Measurements from ENCODE around the gene ABCD4.

The ABCD4 gene

DNA sequence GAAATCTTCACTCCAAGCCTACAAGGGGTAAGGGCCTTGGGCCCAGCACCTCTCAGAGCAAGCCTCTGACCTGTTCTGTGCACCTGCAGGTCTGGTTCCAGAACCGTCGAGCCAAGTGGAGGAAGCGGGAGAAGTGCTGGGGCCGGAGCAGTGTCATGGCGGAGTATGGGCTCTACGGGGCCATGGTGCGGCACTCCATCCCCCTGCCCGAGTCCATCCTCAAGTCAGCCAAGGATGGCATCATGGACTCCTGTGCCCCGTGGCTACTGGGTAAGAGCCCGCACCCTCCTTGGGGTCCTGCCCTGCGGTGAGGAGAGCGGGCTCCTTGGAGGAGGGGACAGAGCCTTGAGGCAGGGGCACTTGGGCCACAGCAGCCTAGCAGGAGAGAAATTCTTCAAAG is 43.2 kb downstream of the ABCD4 start:
- no peak for DNase-seq (ENCODE audit: low spot score)

DNA sequence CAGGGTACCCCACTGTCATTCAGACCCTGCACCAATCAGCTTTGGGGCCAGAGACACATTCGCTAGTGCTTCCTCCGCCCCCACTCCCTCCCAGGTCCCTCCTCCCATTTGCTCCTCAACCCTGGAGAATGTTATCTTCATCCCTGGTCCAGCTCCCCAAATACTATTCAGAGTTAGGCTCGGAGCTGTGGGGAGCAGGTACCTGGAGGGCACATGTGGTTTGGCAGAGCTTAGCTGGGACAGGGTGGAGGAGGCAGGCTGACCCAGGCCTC is 44.0 kb downstream of the ABCD4 start:
- no peak for DNase-seq (ENCODE audit: low spot score)

DNA sequence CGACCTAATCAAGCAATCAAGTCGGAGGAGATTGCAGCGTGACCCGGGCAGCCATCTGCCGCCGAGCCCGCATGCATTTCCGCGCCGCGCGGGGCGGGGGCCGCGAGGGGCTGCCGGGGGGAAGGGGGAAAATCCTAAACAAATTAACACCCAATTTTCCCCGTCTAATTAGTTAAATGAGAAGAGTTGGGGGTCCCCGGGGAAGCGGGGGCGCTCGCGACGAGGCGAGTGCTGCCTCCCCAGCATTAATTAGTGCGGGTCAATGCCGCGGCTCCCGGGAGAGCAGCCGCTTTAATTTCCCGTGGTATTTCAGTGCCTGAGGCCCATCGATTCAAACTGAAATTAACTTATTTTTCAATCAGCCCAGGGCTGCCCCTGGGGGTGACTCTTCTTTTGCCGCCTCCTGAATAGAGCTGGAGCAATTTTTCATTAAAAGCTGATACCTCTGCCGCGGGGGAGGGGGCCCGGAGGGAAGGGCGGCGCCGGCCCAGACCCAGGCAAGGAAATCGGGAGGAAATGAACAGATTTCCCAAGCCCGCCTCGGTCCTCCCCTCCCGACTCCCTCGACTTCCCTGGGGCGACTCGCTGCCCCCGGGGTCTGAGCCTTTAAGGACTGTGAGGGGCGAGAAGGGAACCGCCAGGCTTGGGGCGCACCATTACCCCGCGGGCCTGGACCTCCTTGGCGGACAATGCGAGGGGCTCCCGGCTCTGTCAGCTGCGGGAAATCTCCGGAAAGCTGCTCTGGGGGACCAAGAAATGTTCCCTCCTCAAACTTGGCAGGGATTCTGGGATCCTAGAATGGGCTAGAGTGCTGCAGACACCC is 44.6 kb downstream of the ABCD4 start:
- DNase-seq (ENCODE audit: low spot score) = no peak

DNA sequence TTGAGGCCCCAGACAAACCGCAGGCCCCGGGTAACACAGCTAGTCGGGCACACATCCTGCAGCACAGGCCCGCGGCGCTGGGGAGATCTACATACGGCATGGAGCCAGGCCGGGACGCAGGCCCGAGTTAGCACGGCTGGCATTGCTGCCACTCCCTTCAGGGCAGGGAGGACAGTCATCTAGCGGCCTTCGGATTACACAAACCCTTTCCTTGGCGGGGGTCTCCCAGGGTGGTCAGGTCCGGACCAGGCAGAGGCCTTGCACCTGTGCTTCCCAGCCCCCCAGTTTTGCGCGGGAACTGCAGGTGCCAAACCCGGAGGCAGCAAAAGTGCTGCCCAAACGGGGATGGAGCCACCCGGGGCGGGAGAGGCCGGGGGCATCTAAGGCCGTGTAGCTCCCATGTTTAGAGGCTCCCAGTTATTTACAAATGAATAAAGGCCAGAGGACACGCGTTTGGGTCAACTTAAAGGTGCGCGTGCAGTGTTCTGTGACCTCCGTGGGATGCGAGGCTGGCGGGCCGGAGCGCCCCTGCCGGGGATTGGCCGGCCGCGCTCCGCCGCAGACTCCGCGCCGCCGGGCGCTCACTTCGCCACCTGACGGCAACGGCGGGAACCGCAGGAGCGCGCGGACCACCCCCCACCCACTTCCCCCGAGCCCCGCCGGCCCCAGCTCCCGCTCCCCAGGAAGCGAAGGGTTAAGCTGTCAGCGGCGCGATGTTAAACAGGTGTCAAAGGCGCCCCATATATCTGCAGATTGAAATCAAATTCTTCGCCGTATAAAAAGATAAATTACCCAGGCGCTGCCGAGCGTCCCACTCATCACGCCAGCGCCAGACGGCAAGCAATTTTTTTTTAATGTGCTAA is 45.4 kb downstream of the ABCD4 start:
- DNase-seq (ENCODE audit: low spot score) = peak; percentile 77

DNA sequence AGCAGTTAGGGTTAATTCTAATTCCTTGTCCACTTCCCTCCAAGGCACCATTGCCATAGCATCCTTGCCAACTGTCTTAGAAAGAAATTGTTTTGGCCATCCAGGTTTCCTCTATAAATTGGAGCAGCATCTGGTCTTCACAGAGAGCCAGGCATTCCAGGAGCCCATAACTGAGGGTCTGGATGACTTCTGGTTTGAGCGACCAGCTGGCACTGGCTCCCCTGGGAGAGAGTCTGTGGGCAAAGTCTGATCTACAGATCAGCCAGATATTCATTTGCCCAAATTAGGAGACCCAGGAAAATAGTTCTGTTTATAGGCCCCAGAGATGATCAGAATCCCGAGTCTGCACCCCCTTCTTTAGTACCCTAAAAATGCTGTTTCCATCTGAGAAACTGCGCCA is 47.5 kb downstream of the ABCD4 start:
- no peak for DNase-seq (ENCODE audit: low spot score)

DNA sequence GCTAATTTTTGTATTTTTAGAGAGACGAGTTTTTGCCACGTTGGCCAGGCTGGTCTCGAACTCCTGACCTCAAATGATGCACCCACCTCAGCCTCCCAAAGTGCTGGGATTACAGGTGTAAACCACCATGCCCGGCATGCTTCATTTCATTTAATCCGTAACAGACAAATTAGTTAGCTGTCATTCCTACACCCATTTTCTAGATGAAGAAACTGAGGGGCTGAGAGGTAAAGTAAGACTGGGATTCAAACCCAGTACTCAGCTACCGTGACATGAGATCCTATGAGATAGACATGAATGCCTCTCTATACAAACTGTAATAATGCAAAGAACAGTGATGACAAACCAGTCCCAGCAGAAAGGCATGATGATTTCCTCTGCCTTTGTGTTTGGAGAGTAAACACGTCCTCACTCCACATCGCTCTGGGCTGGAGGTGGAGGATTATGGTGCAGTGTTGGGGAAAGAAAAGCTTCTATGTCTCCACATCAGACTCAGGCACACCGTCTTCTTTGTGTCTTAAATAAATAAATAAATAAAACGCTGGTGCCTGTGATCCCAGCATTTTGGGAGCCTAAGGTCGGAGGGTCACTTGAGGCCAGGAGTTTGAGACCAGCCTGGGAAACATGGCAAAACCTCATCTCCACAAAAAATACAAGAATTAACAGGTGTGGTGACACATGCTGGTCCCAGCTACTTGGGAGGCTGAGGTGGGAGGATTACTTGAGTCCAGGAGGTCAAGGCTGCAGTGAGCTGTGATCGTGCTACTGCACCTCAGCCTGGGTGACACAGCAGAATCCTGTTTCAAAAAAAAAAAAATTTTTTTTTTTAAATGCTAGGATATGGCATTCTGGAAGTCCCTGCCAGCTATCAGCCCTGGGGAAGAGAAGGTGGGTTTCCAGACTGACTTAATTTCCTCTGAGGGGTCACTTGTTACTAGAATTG is 53.0 kb downstream of the ABCD4 start:
- DNase-seq (ENCODE audit: low spot score) = no peak

DNA sequence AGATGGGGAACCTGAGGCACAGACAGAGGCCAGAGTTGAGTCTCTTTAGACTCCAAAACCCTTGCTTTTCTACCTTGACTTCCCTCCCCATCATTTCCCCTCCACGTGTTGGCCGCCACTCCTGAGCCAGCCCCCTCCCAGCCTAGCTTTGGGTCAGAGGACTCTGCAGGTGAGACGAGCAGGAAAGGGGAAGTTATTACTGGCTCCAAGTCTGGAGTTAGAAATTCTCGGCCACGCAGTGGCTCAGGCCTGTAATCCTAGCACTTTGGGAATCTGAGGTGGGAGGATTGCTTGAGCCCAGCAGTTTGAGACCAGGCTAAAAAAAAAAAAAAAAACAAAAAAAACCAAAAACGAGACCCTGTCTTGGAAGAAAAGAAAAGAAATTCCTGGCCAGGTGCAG is 54.7 kb downstream of the ABCD4 start:
- DNase-seq (ENCODE audit: low spot score) = no peak

DNA sequence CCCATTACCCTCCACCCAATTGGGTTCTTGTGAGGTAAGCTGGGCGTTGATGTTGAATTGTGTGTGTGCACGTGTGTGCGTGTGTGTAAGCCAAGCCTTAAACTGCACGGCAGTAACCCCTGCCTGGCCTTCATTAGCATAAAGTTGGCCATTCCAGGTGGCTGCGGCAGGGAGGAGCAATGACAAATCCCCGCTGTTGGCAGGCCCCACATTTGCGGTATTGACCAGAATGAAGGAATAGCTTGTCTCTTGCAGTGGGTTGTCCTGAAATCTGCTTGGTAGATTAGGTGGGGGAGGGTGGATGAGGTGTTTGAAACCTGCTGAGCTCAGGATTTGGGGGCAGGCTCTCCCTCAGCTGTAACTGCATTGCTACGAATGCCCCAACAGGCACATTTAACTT is 56.2 kb downstream of the ABCD4 start:
- no peak for DNase-seq (ENCODE audit: low spot score)

DNA sequence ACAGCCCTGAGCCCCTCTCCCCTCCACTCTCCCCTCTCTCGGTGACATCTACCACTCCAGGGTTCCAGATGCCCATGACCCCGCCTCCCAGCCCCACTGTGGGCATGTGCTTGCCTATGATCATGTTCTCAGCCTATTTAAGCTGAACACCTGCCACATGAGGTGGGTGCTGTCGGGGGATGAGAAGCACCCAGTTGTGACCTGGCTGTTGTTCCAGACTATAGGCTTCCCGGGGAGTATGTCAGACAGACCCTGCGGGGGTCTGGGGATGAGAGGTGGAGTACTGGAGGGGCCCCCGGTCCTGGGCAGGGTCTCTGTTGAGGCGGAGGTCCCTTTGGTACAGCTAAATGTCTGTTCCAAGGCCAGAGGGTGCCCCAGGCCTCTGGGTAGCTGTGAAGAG is 57.4 kb downstream of the ABCD4 start:
- DNase-seq (ENCODE audit: low spot score) = no peak

DNA sequence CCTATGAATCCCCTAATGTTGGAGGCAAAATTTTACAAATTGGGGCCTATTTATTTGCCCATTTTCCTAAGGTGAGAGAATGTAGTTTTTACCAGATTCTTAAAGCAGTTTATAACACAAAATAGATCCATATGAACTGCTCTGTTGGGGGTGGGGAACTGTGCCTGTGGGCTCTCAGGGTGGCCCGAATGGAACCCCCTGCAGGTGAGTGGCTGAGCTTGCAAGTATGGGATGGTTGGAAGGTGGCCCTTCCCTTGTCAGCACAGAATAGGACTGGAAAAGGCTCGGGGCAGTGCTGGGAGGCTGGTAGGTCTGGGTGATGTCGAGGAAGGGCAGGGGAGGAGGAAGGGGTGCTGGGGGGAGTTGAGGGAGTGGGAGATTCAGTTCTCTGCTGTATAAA is 58.6 kb downstream of the ABCD4 start:
- DNase-seq (ENCODE audit: low spot score) = no peak

DNA sequence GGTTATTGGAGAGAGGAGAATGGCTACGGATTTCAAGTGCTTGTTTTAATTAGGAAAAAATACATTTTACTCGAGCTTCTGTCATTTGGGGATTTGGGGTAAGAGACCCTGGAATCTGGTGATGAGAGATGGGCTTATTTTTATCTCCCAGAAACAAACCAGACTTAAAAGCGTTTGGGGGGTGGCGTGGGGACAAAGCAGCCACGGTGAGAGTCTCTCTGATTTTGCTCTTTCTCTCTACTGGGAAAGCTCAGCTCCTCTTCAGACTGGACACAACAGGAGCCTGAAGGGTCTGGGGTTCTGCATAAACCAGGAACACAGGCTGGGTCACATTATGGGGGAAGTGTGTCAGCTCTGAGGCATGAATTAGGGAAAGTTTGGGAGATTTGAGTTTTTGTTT is 59.7 kb downstream of the ABCD4 start:
- DNase-seq (ENCODE audit: low spot score) = no peak

DNA sequence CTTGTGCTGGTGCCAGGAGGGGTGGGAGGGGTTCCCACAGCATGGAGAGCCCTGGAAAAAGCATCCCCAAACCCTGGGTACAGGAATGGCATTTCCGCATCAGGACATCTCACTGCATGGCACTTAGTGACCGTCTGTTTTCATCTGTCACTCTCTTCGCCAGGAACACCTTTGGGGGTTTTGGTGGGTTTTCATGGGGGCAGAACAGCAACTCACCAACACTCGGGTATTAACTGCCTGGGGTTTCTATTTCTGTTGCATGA is 60.0 kb downstream of the ABCD4 start:
- DNase-seq (ENCODE audit: low spot score) = no peak

DNA sequence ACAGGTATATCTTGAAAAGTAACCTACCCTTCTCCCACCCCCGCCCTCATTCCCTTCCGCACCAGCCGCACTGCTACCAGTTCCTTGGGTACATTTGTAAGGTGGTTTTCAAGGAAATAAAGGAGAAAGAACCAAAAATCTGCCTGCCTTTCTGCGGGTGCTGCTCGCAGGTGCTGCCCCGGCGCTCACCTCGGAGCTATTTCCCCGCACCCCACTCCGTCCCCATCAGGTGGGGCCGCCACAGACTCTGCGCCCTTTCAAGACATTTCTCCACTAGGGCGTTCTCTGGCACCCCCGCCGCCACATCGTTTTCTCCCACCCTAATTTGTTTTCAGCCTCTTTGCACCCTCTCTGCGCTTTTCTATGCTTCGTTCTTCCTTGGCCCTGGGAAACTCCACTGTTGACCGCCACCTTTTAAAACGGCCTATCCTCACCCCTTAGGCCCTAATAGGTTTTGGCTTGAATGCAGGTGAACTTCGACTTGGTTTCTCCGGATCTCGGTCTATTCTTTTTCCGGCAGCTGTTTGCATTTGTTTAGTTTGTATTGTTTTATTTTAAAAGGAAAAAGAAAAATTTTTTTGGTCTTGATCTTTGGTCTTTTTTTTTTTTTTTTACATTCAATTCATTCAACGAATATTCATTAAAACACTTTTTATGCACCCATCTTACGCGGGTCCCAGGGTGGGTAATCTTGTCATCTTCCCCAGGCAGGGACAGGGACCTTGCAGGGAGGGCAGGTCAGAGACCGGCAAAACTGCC is 60.5 kb downstream of the ABCD4 start:
- no peak for DNase-seq (ENCODE audit: low spot score)

DNA sequence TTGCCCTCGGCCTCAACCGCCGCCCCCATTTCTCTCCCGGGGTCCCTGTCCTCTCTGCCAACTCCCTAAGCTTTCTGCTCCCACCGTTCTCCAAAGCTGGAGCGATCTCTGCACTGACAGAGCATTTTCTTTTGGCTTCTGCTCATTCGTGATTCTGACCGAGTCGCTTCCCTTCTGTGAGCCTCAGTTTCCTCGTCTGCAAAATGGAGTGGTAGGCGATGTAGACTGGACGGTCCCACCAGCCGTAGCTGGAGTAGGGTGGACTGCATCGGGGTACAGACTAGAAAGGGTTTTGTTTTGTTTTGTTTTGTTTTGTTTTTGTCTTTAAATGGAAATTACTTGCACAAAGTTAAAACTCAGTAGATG is 61.1 kb downstream of the ABCD4 start:
- DNase-seq (ENCODE audit: low spot score) = no peak

DNA sequence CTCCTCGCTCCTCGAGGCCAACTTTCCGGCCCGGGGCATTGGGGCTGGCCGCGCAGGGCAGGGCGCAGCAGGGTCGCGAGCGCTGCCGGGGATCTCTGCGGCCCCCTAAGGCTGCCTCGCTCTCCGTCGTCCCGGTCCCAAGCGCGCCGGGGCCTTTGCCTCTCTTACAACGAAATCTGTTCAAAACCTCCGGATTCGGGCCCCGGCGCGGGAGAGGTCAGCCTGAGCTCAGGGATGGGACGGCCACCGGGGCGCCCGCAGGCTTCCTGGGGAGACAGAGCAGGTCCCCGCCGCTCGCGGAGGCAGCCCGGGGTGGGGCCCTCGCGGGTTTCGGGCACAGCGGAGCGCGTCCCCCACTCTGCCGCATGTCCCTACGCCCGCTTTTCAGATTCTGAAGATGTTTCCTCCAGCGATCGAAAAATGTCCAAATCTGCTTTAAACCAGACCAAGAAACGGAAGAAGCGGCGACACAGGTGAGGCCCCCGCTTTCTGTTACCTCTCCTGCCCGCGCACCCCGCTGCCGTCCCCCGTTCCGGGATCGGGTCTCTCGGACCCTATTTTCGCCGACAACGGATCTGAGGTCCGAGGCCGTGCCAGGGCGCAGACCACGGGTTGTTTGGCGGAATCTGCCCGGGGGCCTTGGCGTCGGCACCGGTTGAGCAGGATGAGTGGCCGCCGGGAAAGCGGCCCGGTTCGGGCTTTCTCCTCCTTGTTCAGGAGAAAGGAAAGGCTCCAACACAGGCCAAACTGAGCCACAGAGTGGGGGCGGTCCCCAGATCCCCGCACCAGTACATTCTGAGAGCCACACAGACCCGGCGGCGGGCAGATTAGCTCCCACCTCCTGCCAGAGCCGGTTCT is 61.7 kb downstream of the ABCD4 start:
- no peak for DNase-seq (ENCODE audit: low spot score)

DNA sequence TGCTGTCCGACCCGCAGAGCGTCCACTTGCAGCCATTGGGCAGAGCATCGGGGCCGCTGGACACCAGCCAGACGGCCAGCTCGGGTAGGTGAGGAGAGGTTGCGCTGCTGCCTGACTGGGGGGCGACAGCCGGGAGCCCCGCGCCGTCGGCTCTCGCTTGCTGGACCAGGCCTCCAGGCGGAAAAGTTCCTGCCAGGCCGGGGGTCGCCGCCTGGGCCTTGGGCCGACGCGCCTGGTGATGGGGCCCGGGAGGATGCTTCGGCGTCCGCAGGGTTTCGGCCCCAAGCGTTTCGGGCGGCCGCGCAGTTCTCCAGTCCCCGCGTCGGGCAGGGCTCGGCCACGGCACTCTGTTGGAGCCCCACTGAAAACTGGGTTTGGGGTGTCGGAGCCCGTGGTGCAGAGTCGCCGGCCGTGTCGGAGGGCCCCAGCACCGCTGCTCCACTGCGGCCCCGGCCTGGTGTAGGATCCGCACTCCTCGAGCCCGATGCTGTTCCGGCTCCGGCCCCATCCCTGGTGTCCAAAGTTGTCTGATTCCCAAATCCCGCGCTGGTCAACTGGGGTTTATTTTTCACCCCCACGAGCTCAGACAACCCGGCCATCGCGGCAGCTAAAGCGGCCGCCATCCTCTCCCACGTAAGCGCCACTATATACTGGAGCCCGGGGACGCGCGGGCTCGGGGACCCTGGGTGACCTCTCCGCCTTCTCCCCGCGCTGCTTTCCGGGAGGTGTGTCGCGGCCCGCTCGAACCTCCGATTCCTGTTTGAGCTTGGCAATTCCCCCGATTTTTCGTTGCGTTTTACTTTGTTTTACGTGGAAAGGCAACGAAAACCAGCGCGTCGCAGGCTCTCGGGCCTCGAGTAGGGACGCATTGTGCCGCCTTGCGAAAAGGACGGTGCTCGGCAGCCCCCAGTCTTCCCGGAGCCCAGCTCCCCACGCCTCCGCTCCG is 62.6 kb downstream of the ABCD4 start:
- DNase-seq (ENCODE audit: low spot score) = no peak

DNA sequence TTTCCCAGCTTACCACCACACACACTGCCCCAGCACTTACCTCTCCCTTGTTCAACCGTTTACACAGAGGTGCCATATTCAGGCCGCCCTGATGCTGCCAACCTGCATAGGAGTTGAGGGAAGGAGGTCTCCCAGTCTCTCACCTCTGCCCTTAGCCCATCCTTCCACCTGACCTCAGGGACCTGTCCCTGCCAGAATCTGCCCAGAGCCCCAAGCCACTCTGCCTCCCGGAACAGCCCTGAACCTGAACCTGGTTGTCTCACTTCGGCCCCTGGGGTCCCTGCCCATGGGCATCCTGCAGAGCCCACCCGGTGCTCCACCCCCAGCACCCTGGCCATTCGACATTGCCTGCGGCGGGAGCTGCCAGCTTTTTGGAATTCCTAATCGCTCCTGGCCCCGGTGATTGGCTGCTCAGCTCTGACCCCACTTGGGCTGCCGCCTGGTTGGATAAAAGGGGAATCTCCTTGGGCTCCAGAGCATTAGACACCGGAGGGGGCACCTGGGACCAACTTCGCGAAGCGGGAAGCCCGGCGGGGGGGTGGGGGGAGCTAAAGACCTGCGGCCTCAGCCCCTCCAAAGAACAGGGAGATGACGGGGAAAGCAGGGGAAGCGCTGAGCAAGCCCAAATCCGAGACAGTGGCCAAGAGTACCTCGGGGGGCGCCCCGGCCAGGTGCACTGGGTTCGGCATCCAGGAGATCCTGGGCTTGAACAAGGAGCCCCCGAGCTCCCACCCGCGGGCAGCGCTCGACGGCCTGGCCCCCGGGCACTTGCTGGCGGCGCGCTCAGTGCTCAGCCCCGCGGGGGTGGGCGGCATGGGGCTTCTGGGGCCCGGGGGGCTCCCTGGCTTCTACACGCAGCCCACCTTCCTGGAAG is 63.5 kb downstream of the ABCD4 start, which contains the start of gene VSX2:
Gene VSX2 (plus strand): TSS at position 476 of the 874 bp plus-strand sequence. CDS start 113 bp downstream, at position 589.
- no peak for DNase-seq (ENCODE audit: low spot score)

DNA sequence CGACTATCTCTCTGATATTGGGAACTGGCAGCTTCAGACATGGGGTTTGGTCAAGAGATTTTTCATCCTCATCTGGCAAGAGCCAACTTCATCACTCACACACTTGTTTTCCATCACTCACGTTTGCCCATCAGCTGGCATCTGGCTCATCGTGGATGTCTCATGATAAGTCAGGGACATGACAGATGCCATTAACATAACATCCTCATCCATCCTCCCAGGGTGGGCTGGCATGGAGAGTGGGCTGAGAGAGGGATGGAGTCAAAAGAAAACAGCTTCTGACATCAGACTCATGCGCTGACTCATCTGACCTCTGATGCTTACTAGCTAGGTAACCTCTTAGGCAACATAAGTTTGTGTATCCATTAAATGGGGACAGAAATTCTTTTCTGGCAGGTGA is 65.3 kb downstream of the ABCD4 start:
- no peak for DNase-seq (ENCODE audit: low spot score)
